Lower leg skin (tissue), 4 donors: Measurements from ENCODE around the gene DAP3. TPM values are rescaled to one million over a fixed set of nuclear protein-coding genes. Genes with fewer than 3 reads are reported as not detected.
"Not testable (repeated sequence)": the region's sequence is repeated elsewhere in the genome, so short reads cannot be mapped to it uniquely, and the experiment has no call there.

Experiments used
- DNase-seq, 2 donors: peaks; one replicate each; pipeline ENCODE4 v3.0.0-alpha.2; 2019; ENCODE audit warnings: low spot score in 2 of 2
- H3K4me3 ChIP-seq: fragments of 200-600 bp; sonication (generic); 2 replicates; pipeline ENCODE4 v1.5.1; 2017; ENCODE audit warnings: mild to moderate bottlenecking, low read depth; ENCODE audit not compliant: poor library complexity, severe bottlenecking
- POLR2A ChIP-seq, 2 donors: fragments of 450-650 bp; IDR thresholded peaks; one replicate each; pipeline ENCODE4 v1.6.1; 2016 to 2017; ENCODE audit warnings: antibody characterized with exemption in 2 of 2, mild to moderate bottlenecking in 1 of 2, moderate library complexity in 1 of 2
- WGBS, 2 donors: methylation state at CpG; one replicate each; pipeline ENCODE4 v1.1.5; 2018; 5-methylcytosine and 5-hydroxymethylcytosine counted together
- intact Hi-C: fragments of 100-400 bp; cut with DNase I; formaldehyde crosslinking; loops from one replicate; pipeline ENCODE4 v1.15.0; 2023; ENCODE audit warnings: low total_unique reads
- total RNA-seq, 4 donors: library from RNA; depleted of rRNA; stranded (reverse); fragments of >200 nt; gene quantifications; one replicate each; pipeline ENCODE4 v1.1.0, GENCODE V29; 2016
- TF ChIP-seq, protein P1 (sequence below), 3 donors: fragments of 450-650 bp; IDR thresholded peaks; one replicate each; pipeline ENCODE4 v1.5.1; 2016; ENCODE audit warnings: antibody characterized with exemption in 3 of 3, mild to moderate bottlenecking in 3 of 3, moderate library complexity in 2 of 3

Gene DAP3
- total RNA-seq, 4 donors from 2014 or later, result 88.7 to 163 (median 120) TPM

DNA sequence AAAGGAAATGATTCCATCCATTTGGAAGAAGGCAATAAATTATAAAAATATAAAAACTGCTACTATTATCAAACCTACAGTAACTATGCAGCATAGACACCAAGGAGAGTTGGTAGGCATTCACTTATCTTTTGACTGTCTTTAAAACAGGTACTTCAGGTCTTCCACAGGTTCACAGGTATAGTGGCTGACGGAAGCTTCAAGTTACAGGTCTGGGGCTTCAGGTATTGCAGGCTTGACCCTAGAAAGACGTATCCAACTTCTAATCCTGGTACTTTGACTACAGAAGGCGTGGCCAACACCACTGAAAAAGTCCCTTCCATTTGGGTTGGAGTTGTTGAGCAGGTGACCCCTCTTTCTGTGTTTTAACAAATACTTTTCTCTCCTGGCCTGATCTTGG, 35.9 kb upstream of the DAP3 start:
- H3K4me3 ChIP-seq, result no peak overlapping the region
- no peak for TF ChIP-seq POLR2A (IDR thresholded peaks at IDR 0.05)
- TF ChIP-seq, protein P1, sequence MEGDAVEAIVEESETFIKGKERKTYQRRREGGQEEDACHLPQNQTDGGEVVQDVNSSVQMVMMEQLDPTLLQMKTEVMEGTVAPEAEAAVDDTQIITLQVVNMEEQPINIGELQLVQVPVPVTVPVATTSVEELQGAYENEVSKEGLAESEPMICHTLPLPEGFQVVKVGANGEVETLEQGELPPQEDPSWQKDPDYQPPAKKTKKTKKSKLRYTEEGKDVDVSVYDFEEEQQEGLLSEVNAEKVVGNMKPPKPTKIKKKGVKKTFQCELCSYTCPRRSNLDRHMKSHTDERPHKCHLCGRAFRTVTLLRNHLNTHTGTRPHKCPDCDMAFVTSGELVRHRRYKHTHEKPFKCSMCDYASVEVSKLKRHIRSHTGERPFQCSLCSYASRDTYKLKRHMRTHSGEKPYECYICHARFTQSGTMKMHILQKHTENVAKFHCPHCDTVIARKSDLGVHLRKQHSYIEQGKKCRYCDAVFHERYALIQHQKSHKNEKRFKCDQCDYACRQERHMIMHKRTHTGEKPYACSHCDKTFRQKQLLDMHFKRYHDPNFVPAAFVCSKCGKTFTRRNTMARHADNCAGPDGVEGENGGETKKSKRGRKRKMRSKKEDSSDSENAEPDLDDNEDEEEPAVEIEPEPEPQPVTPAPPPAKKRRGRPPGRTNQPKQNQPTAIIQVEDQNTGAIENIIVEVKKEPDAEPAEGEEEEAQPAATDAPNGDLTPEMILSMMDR (IDR thresholded peaks at IDR 0.05), result no peak
- 74 to 89% methylated on average over 3 of the region's 3 CpGs for WGBS, 2 donors
- DNase-seq, result no peak
- intact Hi-C loops, result no loop called here

DNA sequence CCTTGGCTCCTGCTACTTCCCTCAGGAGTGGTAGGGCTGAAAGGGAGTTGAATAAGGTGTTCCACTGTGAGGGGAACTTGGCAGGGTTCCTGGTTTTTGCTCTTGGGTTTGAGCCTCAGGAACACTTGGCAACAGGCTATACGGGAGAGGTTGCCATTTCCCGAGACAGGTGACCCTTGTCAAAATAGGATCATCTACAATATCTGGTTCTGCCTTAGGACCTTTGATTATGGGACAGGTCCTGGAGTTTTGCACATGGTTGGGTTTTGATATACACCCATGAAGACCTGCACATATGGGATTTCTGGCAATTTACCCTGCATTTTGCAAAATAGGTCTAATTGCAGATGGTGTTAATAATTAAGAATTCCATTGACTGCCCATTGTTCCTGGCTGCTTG, 31.4 kb upstream of the DAP3 start:
- 61 to 66% methylated on average over 2 of the region's 2 CpGs for WGBS, 2 donors
- TF ChIP-seq, protein P1 (IDR thresholded peaks at IDR 0.05), result no peak
- no peak for TF ChIP-seq POLR2A (IDR thresholded peaks at IDR 0.05)

DNA sequence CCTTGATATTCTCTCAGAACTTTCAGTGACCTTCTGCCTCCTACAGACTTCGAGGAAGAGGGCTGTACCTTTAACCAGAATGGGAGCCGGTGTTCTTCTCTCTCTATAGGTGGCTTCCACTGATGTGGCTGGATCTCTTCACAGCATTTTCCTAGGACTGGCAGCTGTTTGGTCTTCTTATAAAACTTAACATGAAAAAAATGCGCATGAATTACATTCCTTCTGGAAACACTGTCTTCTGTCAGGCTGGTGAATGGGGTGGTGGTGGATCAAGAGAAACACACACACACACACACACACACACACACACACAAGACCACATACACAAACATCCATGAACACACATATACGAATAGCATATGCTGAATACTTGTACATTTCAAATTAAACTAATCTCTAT, 27.7 kb upstream of the DAP3 start:
- 96 to 98% methylated on average over 4 of the region's 4 CpGs for WGBS, 2 donors
- H3K4me3 ChIP-seq, intact Hi-C loops, DNase-seq: not testable (repeated sequence)

More for the DNA sequence above, 31.4 kb upstream of the DAP3 start:
- no peak overlapping the region for H3K4me3 ChIP-seq
- intact Hi-C loops, result no loop called here
- DNase-seq, result no peak

DNA sequence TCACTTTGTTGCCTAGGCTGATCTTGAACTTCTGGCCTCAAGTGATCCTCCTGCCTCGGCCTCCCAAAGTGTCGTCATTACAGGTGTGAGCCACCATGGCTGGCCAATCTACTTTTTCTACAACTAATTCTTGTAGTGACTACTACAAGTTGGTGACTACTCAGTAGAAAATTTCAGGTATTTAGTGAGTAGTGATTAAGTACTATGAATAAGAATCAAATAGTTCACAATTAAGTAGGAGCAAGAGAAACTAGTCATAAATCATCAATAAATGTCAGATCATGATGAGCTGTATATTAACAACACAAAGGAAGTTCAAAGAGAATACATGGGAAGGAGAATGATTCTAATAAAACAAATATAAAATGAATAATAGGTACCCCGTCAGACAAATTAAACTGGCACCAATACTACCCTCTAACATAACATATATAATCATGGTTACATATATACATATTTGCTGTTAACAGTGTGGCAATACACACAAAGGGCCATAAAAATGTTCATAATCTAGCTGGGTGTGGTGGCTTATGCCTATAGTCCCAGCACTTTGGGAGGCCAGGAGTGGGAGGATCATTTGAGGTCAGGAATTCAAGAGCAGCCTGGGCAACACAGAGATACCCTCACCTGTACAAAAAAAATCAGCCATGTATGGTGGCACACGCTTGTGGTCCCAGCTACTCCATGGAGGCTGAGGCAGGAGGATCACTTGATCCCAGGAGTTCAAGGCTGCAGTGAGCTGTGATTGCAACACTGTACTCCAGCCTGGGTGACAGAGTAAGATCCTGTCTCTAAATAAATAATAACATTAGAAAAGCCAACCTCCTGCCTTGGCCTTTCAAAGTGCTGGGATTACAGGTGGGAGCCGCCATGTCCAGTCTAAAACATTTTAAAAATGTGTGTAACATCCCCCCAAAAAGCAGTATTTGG, 19.4 kb upstream of the DAP3 start:
- intact Hi-C loops, result no loop called here
- no peak for TF ChIP-seq POLR2A (IDR thresholded peaks at IDR 0.05)
- TF ChIP-seq, protein P1 (IDR thresholded peaks at IDR 0.05), result no peak
- no peak for DNase-seq
- no peak overlapping the region for H3K4me3 ChIP-seq
- 93 to 95% methylated on average over 5 of the region's 5 CpGs for WGBS, 2 donors

DNA sequence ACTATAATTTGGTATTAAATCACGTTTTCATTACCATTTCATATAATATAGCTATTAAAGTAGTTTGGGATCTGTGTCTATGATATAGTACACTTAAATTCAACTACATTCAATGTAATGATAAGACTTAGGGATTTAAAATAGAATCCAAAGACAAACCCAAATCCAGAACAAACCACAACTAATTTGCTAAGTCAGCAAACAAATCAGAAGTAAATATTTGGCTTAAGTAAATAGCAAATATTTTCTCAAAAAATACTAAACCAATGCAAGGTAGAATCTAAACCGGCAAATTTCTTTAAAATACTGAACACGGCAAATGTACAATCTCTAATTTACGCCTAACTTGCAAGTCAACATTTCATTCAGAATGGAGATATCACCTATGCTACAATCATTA, 17.1 kb upstream of the DAP3 start:
- no peak for TF ChIP-seq POLR2A (IDR thresholded peaks at IDR 0.05)
- H3K4me3 ChIP-seq, result no peak overlapping the region
- intact Hi-C loops, result no loop called here
- WGBS, 2 donors, result 92 to 95% methylated on average over 4 of the region's 4 CpGs
- DNase-seq, result no peak

DNA sequence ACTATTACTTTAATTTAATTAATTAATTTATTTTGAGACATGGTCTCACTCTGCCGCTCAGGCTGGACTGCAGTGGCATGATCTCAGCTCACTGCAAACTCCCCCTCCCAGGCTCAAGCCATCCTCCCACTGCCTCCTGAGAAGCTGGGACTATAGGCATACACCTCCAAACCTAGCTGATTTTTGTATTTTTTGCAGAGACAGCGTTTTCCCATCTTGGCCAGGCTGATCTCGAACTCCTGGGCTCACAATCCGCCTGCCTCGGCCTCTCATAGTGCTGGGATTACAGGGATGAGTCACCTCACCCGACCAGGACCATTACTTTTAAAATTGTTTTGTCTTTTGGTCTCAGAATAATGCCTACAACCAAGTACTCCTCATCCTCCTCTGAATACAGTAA, 15.9 kb upstream of the DAP3 start:
- TF ChIP-seq, protein P1 (IDR thresholded peaks at IDR 0.05), result no peak
- TF ChIP-seq POLR2A (IDR thresholded peaks at IDR 0.05), result no peak
- no peak for DNase-seq
- WGBS, 2 donors, result 90 to 92% methylated on average over 6 of the region's 6 CpGs
- intact Hi-C loops, result no loop called here
- H3K4me3 ChIP-seq, result no peak overlapping the region

DNA sequence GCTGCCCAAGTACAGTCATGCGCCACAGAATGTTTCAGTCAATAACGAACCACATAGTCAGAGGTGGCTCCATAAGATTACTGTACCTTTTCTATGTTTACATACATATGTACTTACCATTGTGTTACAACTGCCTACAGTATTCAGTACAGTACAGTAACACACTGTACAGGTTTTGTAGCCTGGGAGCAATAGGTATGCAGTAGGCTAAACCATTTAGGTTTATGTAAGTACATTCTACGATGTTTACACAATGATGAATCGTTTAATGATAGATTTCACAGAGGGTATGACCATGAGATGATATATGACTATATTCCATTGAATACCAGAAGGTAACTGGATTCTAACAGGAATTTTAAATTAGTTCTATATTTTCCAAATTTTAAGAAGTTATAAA, 10.9 kb upstream of the DAP3 start:
- intact Hi-C loops, result no loop called here
- 92 to 95% methylated on average over 4 of the region's 4 CpGs for WGBS, 2 donors
- H3K4me3 ChIP-seq, result no peak overlapping the region
- DNase-seq, result no peak
- TF ChIP-seq, protein P1 (IDR thresholded peaks at IDR 0.05), result no peak
- no peak for TF ChIP-seq POLR2A (IDR thresholded peaks at IDR 0.05)

DNA sequence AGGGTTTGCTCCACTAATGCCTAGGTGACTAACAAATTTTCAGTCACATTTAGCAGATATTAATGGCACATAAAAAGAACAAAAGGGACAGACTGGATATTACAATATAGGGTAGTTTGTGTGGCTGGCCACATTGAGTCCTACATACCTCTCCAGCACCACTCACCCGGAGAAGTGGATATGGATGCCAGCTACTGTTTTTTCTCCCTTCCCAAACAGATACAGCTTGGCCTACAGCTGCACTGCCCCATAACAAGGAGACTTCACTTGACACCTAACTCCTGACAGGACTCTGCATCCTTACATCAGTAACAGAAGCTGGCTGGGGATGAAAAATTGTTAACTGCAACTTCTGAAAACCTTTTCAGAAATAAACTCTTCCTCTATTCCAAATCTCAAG, 9.9 kb upstream of the DAP3 start:
- DNase-seq, intact Hi-C loops, H3K4me3 ChIP-seq: not testable (repeated sequence)
- WGBS, 2 donors, result 92% methylated on average over 1 of the region's 1 CpG
